HepG2 (cell line): Measurements from ENCODE around the gene AHSA1. TPM values are rescaled to one million over a fixed set of nuclear protein-coding genes. Genes with fewer than 3 reads are reported as not detected.

Source experiments
- ADNP ChIP-seq: sonication (generic); formaldehyde crosslinking; IDR thresholded peaks from 2 replicates; pipeline ENCODE4 v1.4.0; 2020; ENCODE audit warnings: missing genetic modification reagents
- ARNT2 ChIP-seq: sonication (generic); formaldehyde crosslinking; IDR thresholded peaks from 2 replicates; pipeline ENCODE4 v1.8.0; 2022; ENCODE audit warnings: mild to moderate bottlenecking, low read depth, missing genetic modification reagents, moderate library complexity
- FOXO1 ChIP-seq: sonication (generic); formaldehyde crosslinking; IDR thresholded peaks from 2 replicates; pipeline ENCODE4 v1.4.0; 2020; ENCODE audit warnings: missing genetic modification reagents
- LCORL ChIP-seq, 2 experiments: fragments of 450-650 bp in 1 of 2; sonication (generic) in 1 of 2; formaldehyde crosslinking in 1 of 2; IDR thresholded peaks; 2 replicates each; pipeline versions ENCODE4 v1.5.0 to v1.6.1; 2017 to 2020; ENCODE audit warnings: antibody characterized with exemption in 1 of 2, missing genetic modification reagents in 1 of 2
- MIXL1 ChIP-seq: IDR thresholded peaks from 2 replicates; pipeline ENCODE4 v1.6.1; 2016
- MXD4 ChIP-seq: IDR thresholded peaks from 2 replicates; pipeline ENCODE4 v1.6.1; 2016; ENCODE audit warnings: mild to moderate bottlenecking, missing biosample characterization, missing genetic modification reagents
- MYC ChIP-seq: sonication (generic); formaldehyde crosslinking; IDR thresholded peaks from 2 replicates; pipeline ENCODE4 v1.9.0; 2021; ENCODE audit warnings: missing genetic modification reagents, borderline replicate concordance
- NFYB ChIP-seq: sonication (generic); formaldehyde crosslinking; IDR thresholded peaks from 2 replicates; pipeline ENCODE4 v1.4.0; 2020; ENCODE audit warnings: missing genetic modification reagents
- SIX4 ChIP-seq: sonication (generic); formaldehyde crosslinking; IDR thresholded peaks from 2 replicates; pipeline ENCODE4 v1.4.0; 2020; ENCODE audit warnings: missing genetic modification reagents
- SRSF4 ChIP-seq: fragments of 200-400 bp; formaldehyde crosslinking; IDR thresholded peaks from one replicate; pipeline ENCODE4 v1.6.1; 2018; ENCODE audit warnings: mild to moderate bottlenecking, low read depth, low read length, moderate library complexity; ENCODE audit not compliant: poor library complexity, severe bottlenecking
- SRSF9 ChIP-seq: fragments of 200-400 bp; formaldehyde crosslinking; IDR thresholded peaks from 2 replicates; pipeline ENCODE4 v1.6.1; 2018; ENCODE audit warnings: borderline replicate concordance, mild to moderate bottlenecking, low read depth, low read length; ENCODE audit not compliant: insufficient read depth, poor library complexity, severe bottlenecking
- TAF15 ChIP-seq: fragments of 200-400 bp; formaldehyde crosslinking; IDR thresholded peaks from one replicate; pipeline ENCODE4 v1.6.1; 2018; ENCODE audit warnings: mild to moderate bottlenecking, low read depth, low read length; ENCODE audit not compliant: poor library complexity, severe bottlenecking
- YY1 ChIP-seq: IDR thresholded peaks from 2 replicates; pipeline ENCODE4 v1.6.1; 2011; ENCODE audit warnings: low read length, low read depth, moderate library complexity, mild to moderate bottlenecking; ENCODE audit not compliant: insufficient read depth, insufficient replicate concordance
- ZBTB49 ChIP-seq: sonication (generic); formaldehyde crosslinking; IDR thresholded peaks from 2 replicates; pipeline ENCODE4 v1.4.0; 2020; ENCODE audit warnings: missing genetic modification reagents, borderline replicate concordance
- ZFP36L1 ChIP-seq: sonication (generic); formaldehyde crosslinking; IDR thresholded peaks from 2 replicates; pipeline ENCODE4 v1.8.0; 2022; ENCODE audit warnings: mild to moderate bottlenecking, missing genetic modification reagents, moderate library complexity
- ZNF224 ChIP-seq: sonication (generic); formaldehyde crosslinking; IDR thresholded peaks from 2 replicates; pipeline ENCODE4 v1.5.0; 2020; ENCODE audit warnings: mild to moderate bottlenecking, missing genetic modification reagents
- ZNF34 ChIP-seq: sonication (generic); formaldehyde crosslinking; IDR thresholded peaks from 2 replicates; pipeline ENCODE4 v1.4.0; 2020; ENCODE audit warnings: mild to moderate bottlenecking, missing genetic modification reagents, borderline replicate concordance
- ZNF878 ChIP-seq: sonication (generic); formaldehyde crosslinking; IDR thresholded peaks from 2 replicates; pipeline ENCODE4 v1.8.1; 2023; ENCODE audit warnings: mild to moderate bottlenecking, missing genetic modification reagents, moderate library complexity
- ZNF883 ChIP-seq: sonication (generic); formaldehyde crosslinking; IDR thresholded peaks from 2 replicates; pipeline ENCODE4 v1.5.1; 2020; ENCODE audit warnings: mild to moderate bottlenecking, missing genetic modification reagents; ENCODE audit errors: not compliant biosample characterization
- polyA plus RNA-seq, 8 experiments: library from polyadenylated mRNA; depleted of rRNA in 3 of 8; stranded (reverse) in 7 of 8; unstranded in 1 of 8; fragments of >200 nt; fragmentation: Illumina TruSeq in 4 of 8; extraction: Trizol in 4 of 8; gene quantifications; 2 replicates each; pipeline versions ENCODE4 v1.2.1 to v1.2.3, GENCODE V29; 2011 to 2016; ENCODE audit warnings: low read depth in 4 of 8, missing spikeins in 1 of 8, mixed read lengths in 1 of 8; ENCODE audit not compliant: insufficient read depth in 1 of 8
- total RNA-seq, 5 experiments: library from RNA; depleted of rRNA; stranded (reverse); fragments of >200 nt; fragmentation: Illumina TruSeq; extraction: Trizol; gene quantifications; 2 replicates each; pipeline ENCODE4 v1.2.3, GENCODE V29; 2016; ENCODE audit warnings: low read depth in 1 of 5
- TF ChIP-seq, protein P1 (sequence below): sonication (generic); formaldehyde crosslinking; IDR thresholded peaks from 2 replicates; pipeline ENCODE4 v1.8.1; 2023; ENCODE audit warnings: mild to moderate bottlenecking, missing genetic modification reagents, borderline replicate concordance
- TF ChIP-seq, protein P2 (sequence below): sonication (generic); formaldehyde crosslinking; IDR thresholded peaks from 2 replicates; pipeline ENCODE4 v1.5.1; 2020; ENCODE audit warnings: mild to moderate bottlenecking, missing genetic modification reagents, borderline replicate concordance

The AHSA1 gene
- total and polyA plus RNA-seq, 2 of the 13 experiments (the other 11 are each of a cell fraction or from before 2014, with no cell fraction given): 113 to 241 TPM

- no peak for TF ChIP-seq NFYB (CRISPR knock-in tag)
- no peak for TF ChIP-seq ZFP36L1 (CRISPR knock-in tag)
- no peak for TF ChIP-seq ZNF34 (CRISPR knock-in tag)
- peak; percentile 65 for TF ChIP-seq ZNF883
- TF ChIP-seq FOXO1 (CRISPR knock-in tag): no peak
- TF ChIP-seq TAF15: no peak
- peak; percentile 43 for TF ChIP-seq MXD4
- no peak for TF ChIP-seq SRSF9
- TF ChIP-seq, protein P1, sequence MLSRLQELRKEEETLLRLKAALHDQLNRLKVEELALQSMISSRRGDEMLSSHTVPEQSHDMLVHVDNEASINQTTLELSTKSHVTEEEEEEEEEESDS: 0 out of 2 replicates have a peak, but pooled peaks have one; percentile 32
- TF ChIP-seq SIX4 (CRISPR knock-in tag): no peak
- peak; percentile 85; the same call in 1 of the 2 replicates for TF ChIP-seq ARNT2 (CRISPR knock-in tag)
- no peak for TF ChIP-seq ZBTB49 (CRISPR knock-in tag)
- TF ChIP-seq ZNF224 (CRISPR knock-in tag): 0 out of 2 replicates have a peak, but pooled peaks have one; percentile 33
- TF ChIP-seq ADNP (CRISPR knock-in tag): no peak
- no peak for TF ChIP-seq MIXL1
- TF ChIP-seq MYC (CRISPR knock-in tag): peak; percentile 85
- no peak for TF ChIP-seq SRSF4
- TF ChIP-seq LCORL (IDR thresholded peaks at IDR 0.05): no peak
- peak; percentile 4; the same call in 1 of the 2 replicates for TF ChIP-seq LCORL (CRISPR knock-in tag; IDR thresholded peaks at IDR 0.05)
- TF ChIP-seq YY1: no peak
- TF ChIP-seq ZNF878 (CRISPR knock-in tag): no peak
- TF ChIP-seq, protein P2, sequence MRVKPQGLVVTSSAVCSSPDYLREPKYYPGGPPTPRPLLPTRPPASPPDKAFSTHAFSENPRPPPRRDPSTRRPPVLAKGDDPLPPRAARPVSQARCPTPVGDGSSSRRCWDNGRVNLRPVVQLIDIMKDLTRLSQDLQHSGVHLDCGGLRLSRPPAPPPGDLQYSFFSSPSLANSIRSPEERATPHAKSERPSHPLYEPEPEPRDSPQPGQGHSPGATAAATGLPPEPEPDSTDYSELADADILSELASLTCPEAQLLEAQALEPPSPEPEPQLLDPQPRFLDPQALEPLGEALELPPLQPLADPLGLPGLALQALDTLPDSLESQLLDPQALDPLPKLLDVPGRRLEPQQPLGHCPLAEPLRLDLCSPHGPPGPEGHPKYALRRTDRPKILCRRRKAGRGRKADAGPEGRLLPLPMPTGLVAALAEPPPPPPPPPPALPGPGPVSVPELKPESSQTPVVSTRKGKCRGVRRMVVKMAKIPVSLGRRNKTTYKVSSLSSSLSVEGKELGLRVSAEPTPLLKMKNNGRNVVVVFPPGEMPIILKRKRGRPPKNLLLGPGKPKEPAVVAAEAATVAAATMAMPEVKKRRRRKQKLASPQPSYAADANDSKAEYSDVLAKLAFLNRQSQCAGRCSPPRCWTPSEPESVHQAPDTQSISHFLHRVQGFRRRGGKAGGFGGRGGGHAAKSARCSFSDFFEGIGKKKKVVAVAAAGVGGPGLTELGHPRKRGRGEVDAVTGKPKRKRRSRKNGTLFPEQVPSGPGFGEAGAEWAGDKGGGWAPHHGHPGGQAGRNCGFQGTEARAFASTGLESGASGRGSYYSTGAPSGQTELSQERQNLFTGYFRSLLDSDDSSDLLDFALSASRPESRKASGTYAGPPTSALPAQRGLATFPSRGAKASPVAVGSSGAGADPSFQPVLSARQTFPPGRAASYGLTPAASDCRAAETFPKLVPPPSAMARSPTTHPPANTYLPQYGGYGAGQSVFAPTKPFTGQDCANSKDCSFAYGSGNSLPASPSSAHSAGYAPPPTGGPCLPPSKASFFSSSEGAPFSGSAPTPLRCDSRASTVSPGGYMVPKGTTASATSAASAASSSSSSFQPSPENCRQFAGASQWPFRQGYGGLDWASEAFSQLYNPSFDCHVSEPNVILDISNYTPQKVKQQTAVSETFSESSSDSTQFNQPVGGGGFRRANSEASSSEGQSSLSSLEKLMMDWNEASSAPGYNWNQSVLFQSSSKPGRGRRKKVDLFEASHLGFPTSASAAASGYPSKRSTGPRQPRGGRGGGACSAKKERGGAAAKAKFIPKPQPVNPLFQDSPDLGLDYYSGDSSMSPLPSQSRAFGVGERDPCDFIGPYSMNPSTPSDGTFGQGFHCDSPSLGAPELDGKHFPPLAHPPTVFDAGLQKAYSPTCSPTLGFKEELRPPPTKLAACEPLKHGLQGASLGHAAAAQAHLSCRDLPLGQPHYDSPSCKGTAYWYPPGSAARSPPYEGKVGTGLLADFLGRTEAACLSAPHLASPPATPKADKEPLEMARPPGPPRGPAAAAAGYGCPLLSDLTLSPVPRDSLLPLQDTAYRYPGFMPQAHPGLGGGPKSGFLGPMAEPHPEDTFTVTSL: no peak
Measured at GRCh38 chr14:77498120-77498979, 40.5 kb downstream of the AHSA1 start, which contains the start of gene ISM2 (continued).
